HG02943 (cell line): ENCODE measurements around the gene CLEC2D.
"Not testable (repeated sequence)": the region's sequence is repeated elsewhere in the genome, so short reads cannot be mapped to it uniquely, and the experiment has no call there.

Experiments
- ATAC-seq: cut with Tn5 transposase; IDR thresholded peaks from one replicate; pipeline ENCODE4 v1.9.1; 2021; ENCODE audit warnings: mild to moderate bottlenecking, low read depth, moderate library complexity; ENCODE audit not compliant: unreplicated experiment

The CLEC2D gene, protein sequence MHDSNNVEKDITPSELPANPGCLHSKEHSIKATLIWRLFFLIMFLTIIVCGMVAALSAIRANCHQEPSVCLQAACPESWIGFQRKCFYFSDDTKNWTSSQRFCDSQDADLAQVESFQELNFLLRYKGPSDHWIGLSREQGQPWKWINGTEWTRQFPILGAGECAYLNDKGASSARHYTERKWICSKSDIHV

DNA sequence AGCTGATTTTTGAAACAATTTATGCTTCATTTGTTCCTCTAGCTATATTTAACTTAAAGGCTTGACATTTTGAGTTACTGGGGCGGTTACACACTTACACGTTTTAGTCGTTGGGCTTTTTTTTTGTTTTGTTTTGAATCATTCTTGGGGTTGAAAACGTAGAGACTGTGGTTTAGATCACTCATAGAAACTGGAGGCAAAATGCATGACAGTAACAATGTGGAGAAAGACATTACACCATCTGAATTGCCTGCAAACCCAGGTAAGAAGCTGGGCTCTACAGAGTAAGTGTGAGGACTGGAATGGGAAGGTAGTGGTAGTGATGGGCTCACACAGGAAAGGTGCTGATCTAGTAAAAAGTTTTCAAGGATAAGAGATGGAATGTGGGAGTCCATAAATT lies at the start of gene CLEC2D:
Gene CLEC2D (plus strand): TSS at position 180 of the 400 bp plus-strand sequence. CDS start 22 bp downstream, at position 202.
- no peak for ATAC-seq

GRCh38 chr12:9625019-9625418 lies 44.5 kb upstream of the CLEC2D start:
- ATAC-seq, result no peak

GRCh38 chr12:9626291-9626690 lies 43.2 kb upstream of the CLEC2D start:
- ATAC-seq, result no peak

- no peak for ATAC-seq
Measured at GRCh38 chr12:9626821-9627220, 42.7 kb upstream of the CLEC2D start.

GRCh38 chr12:9632766-9633165 lies 36.7 kb upstream of the CLEC2D start:
- no peak for ATAC-seq

DNA sequence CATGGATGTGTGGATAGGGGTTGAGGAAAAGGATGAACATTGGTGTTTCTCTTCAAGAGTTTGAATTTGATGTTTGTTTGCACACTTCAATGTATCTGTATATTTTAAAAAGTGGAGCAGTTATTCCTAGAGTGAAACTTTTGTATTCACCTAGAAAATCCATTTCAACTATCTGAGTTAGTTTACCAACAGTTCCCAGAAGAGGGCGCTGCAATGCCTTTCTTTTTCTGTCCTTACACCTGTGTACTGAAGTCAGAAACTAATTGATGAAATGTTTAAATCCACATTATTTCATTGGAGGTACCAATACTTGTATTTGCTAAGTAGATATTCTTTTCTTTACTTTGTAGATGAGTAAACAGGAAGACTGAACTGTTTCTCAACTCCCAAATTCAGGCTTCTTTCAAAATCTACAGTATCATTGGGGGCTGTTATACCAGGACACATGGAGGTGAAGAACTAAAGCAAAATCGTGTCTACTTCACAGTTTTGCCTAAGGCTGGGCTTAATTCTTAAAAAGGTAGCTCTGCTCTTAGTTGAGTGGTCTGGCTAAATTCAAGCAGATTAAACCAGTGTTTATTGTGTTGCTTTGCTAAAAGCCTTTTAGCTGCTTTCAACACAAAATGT lies 35.2 kb upstream of the CLEC2D start:
- ATAC-seq, result no peak

DNA sequence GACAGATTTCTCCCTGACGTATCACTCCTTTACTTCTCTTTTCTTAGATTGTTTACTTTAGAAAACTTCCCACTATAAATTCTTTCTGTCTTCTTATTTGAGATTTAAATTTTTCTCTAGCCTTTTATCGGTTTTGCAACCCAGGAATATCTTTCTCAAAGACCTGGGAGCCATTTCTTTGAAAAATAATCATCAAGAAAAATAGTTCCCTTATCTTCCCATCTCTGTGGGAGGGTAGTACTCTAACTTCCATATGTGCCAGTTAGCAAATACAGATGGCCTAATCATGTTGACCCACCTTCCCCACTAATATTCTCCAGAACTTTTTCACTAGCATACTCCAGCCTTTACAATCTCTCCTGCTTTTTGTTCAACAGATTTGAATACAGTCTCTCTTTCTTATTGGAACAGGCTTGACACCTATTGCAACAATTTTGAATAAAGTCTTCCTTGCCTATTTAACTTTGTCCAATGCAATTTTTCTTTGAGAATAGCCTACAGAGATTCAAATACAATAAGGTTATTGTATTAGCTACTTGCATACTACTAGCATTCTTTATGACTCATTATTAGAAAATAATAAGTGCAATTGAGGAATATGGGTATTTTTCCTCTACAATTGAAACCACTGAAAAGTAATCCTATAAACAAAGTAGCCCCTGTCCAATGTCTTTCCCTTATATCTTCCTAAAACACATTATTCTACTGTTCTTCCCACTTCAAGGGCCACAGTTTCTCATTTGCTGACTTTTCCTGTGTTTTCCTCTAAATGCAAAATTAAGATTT lies 34.4 kb upstream of the CLEC2D start:
- no peak for ATAC-seq

DNA sequence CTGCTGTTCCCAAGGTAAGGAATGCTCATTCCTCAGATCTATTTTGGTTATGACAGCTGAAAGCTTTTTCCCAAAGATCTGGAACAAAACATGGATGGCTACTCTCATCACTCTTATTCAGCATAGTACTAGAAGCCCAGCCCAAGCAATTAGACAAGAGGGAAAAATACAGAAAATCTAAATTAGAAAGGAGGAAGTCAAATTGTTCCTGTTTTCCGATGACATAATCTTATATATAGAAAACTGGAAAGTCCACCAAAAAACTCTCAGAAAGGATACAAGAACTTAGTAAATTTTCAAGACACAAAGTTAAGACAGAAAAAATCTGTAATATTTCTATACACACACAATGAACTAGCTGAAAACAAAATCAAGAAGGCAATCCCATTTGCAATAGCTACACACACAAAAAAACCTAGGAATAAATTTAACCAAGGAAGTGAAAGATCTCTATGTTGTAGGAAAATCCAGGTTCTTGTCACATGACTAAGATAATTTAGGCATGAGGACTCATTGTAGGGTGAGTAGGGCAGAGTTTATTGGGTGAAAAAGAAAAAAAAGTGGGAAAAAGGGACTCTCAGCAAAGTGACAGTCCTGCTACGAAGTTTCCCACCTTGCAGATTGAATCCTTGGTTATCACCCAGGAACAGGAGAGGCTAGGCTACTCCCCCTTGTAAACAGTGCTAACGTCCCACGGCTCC lies 33.2 kb upstream of the CLEC2D start:
- no peak for ATAC-seq

GRCh38 chr12:9636851-9637206 lies 32.7 kb upstream of the CLEC2D start:
- no peak for ATAC-seq

GRCh38 chr12:9640024-9640423 lies 29.5 kb upstream of the CLEC2D start:
- ATAC-seq, result no peak

DNA sequence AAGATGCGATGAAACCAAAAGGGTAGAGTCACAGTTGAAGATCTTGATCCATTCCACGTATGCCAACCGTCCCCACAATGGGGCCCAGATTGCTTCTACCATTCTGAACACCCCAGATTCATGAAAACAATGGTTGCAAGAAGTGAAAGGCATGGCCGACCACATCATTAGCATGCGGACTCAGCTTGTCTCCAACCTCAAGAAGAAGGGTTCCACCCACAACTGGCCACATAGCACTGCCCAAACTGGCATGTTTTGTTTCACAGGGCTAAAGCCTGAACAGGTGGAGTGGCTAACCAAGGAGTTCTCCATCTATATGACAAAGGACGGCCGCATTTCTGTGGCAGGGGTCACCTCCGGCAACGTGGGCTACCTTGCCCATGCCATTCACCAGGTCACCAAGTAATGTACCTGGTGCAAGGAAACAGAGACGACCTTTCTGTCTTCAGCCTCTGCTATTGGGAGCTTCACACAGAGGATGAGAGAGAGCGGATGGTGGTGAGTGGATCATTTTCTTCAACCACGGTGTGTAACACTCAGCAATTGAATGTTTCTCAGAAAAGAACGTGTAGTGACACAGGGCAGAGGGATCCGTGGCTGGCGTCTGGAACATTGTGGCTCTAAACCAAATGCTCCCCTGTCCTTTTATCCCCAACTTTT lies 26.8 kb upstream of the CLEC2D start:
- no peak for ATAC-seq

GRCh38 chr12:9643266-9643660 lies 26.2 kb upstream of the CLEC2D start:
- no peak for ATAC-seq

- ATAC-seq, result not testable (repeated sequence)
Measured at GRCh38 chr12:9644985-9645551, 24.4 kb upstream of the CLEC2D start.

- peak; percentile 6 for ATAC-seq
Measured at GRCh38 chr12:9646794-9647781, 22.4 kb upstream of the CLEC2D start.

DNA sequence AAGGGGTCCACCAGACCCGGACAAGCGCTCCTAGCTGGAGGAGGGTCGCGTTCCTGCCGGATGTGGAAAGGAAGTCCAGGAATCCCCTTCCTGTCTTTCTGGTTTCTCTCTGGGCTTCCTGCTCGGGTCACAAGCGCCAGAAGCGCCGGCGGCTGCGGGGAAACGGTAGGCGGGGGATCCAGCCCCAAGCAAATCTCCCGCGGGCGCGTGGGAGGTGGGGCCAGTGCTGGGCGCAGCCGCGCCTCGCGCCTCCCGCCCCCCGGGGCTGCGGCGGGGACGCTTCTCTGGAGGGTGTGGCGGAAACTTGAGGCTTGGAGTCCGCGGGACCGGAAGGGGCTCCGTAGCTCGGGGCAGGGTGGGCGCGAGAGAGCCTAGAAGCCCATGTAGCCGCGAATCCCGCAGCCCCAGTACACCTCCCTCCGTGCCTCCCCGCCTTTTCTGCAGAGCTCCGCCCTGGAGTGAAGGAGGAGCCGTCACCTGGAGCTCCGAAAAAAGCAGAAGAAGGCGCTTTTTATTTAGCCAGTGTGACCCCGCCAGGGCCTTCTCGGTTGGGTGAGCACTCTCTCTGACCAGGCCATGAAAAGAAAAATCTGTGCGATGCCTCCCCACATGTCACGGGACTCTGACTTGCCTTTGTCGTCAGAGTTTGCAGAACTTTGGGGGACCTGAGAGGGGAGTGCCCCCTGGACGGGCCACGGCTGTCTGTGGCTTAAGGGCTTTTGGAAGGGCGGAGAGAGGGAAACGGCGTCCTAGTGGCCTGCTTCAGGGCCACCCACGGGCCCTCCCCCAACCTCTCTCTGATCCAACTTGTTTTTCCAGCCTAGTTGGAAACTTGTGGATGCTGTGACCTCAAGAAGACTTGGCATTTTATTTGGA lies 21.4 kb upstream of the CLEC2D start:
- ATAC-seq, result peak; percentile 72

- no peak for ATAC-seq
Measured at GRCh38 chr12:9648701-9649531, 20.6 kb upstream of the CLEC2D start.

- ATAC-seq, result no peak
Measured at GRCh38 chr12:9649532-9649940, 20.0 kb upstream of the CLEC2D start.
